HepG2 (cell line): Measurements from ENCODE around the gene PFKFB2. TPM values are rescaled to one million over a fixed set of nuclear protein-coding genes. Genes with fewer than 3 reads are reported as not detected.

Experiments used
- ATAC-seq: fragments of 200-7000 bp; cut with Tn5 transposase; 3 replicates; pipeline ENCODE4 v1.9.1; 2020; ENCODE audit warnings: mild to moderate bottlenecking, moderate library complexity
- BruUV-seq: library from RNA; stranded (reverse); fragments of 400-500 nt; replicated peaks from 2 replicates; lab custom pipeline; 2021; lab: Mats Ljungman, UMichigan
- CTCF ChIA-PET: fragments of 300-600 bp; formaldehyde crosslinking; extraction: SDS; loops from one replicate; lab custom pipeline; 2021; ENCODE audit warnings: low total read pairs, inconsistent platforms, low intra/inter-chr PET ratio; lab: Yijun Ruan, JAX
- POLR2A ChIA-PET: fragments of 350-600 bp; sonication (Branson Sonifier 250); formaldehyde crosslinking; loops from one replicate; lab custom pipeline; 2020; ENCODE audit warnings: antibody characterized with exemption, inconsistent platforms; lab: Yijun Ruan, JAX
- DNase-seq: peaks from one replicate; pipeline ENCODE4 v3.0.0-alpha.2; 2015; ENCODE audit warnings: low spot score
- FAIRE-seq: peaks from 3 replicates; lab custom pipeline; 2011; peaks lifted over from hg19 to GRCh38; lab: Jason Lieb, UNC
- H2AFZ ChIP-seq: one replicate; pipeline ENCODE4 v1.6.1; 2011; ENCODE audit warnings: low read length, inconsistent platforms
- H3K27ac ChIP-seq: fragments of 300-600 bp; 3 replicates; pipeline ENCODE4 v1.8.0; 2011; ENCODE audit warnings: mixed run types, mild to moderate bottlenecking, mixed read lengths, low read length, inconsistent platforms; ENCODE audit not compliant: insufficient read depth; ENCODE audit errors: extremely low read length
- H3K27me3 ChIP-seq, 2 experiments: fragments of 200-600 bp in 1 of 2; 2 replicates in 1 of 2; 3 replicates in 1 of 2; pipeline versions ENCODE4 v1.6.0 to v1.8.0; 2011; ENCODE audit warnings: low read length in 2 of 2, mild to moderate bottlenecking in 2 of 2, moderate library complexity in 2 of 2, inconsistent platforms in 1 of 2; ENCODE audit not compliant: insufficient read depth in 2 of 2, control insufficient read depth in 1 of 2
- H3K36me3 ChIP-seq, 2 experiments: fragments of 200-600 bp in 1 of 2; replicated peaks in 1 of 2; 2 replicates in 1 of 2; 3 replicates in 1 of 2; pipeline versions ENCODE4 v1.5.1 to v1.8.0; 2011; ENCODE audit warnings: low read length in 2 of 2, inconsistent platforms in 1 of 2; ENCODE audit not compliant: insufficient read depth in 2 of 2, control insufficient read depth in 1 of 2
- H3K4me1 ChIP-seq: 2 replicates; pipeline ENCODE4 v1.5.1; 2012; ENCODE audit warnings: low read length, inconsistent platforms; ENCODE audit not compliant: insufficient read depth
- H3K4me2 ChIP-seq: 2 replicates; pipeline ENCODE4 v1.6.0; 2011; ENCODE audit warnings: low read depth, low read length, inconsistent platforms
- H3K4me3 ChIP-seq, 3 experiments: fragments of 200-600 bp in 1 of 3; sonication (generic), shearing (Covaris generic) in 1 of 3; replicated peaks in 1 of 3; 2 replicates each; pipeline ENCODE4 v1.5.1; 2011 to 2016; ENCODE audit warnings: low read length in 3 of 3, inconsistent platforms in 2 of 3, low read depth in 2 of 3, mild to moderate bottlenecking in 2 of 3, control low read depth in 1 of 3, mixed read lengths in 1 of 3; ENCODE audit not compliant: insufficient read depth in 1 of 3
- H3K79me2 ChIP-seq: one replicate; pipeline ENCODE4 v1.6.1; 2011; ENCODE audit warnings: low read length, inconsistent platforms; ENCODE audit not compliant: insufficient read depth
- H3K9ac ChIP-seq: 2 replicates; pipeline ENCODE4 v1.6.0; 2011; ENCODE audit warnings: mild to moderate bottlenecking, low read depth, low read length, inconsistent platforms; ENCODE audit not compliant: insufficient read depth
- H3K9me3 ChIP-seq: 2 replicates; pipeline ENCODE4 v1.5.1; 2012; ENCODE audit warnings: mild to moderate bottlenecking, low read length
- H4K20me1 ChIP-seq: 2 replicates; pipeline ENCODE4 v1.6.0; 2011; ENCODE audit warnings: inconsistent platforms, mild to moderate bottlenecking, low read length, moderate library complexity; ENCODE audit not compliant: insufficient read depth
- FOSL2 ChIP-seq: sonication (generic); formaldehyde crosslinking; IDR thresholded peaks from 2 replicates; pipeline ENCODE4 v1.4.0; 2020; ENCODE audit warnings: missing genetic modification reagents
- FOXK1 ChIP-seq: sonication (generic); formaldehyde crosslinking; IDR thresholded peaks from 2 replicates; pipeline ENCODE4 v1.4.0; 2020; ENCODE audit warnings: low read depth, missing genetic modification reagents, borderline replicate concordance
- HOXD1 ChIP-seq: sonication (generic); formaldehyde crosslinking; IDR thresholded peaks from 2 replicates; pipeline ENCODE4 v1.5.0; 2020; ENCODE audit warnings: missing genetic modification reagents
- MTF1 ChIP-seq: sonication (generic); formaldehyde crosslinking; IDR thresholded peaks from 2 replicates; pipeline ENCODE4 v1.5.0; 2020; ENCODE audit warnings: missing genetic modification reagents
- NCOA2 ChIP-seq: sonication (generic); formaldehyde crosslinking; IDR thresholded peaks from 2 replicates; pipeline ENCODE4 v1.8.0; 2022; ENCODE audit warnings: inconsistent platforms
- NFRKB ChIP-seq: fragments of 450-650 bp; IDR thresholded peaks from 2 replicates; pipeline ENCODE4 v1.6.1; 2017
- NR2F6 ChIP-seq, 2 experiments: IDR thresholded peaks; 2 replicates each; pipeline ENCODE4 v1.6.1; 2016; ENCODE audit warnings: antibody characterized with exemption in 1 of 2, mild to moderate bottlenecking in 1 of 2
- TBL1XR1 ChIP-seq: fragments of 150-350 bp; IDR thresholded peaks from 2 replicates; pipeline ENCODE4 v1.6.1; 2014; ENCODE audit warnings: borderline replicate concordance, low read length; ENCODE audit not compliant: partially characterized antibody
- THYN1 ChIP-seq: sonication (generic); formaldehyde crosslinking; IDR thresholded peaks from 2 replicates; pipeline ENCODE4 v1.8.1; 2023; ENCODE audit warnings: low read depth, mild to moderate bottlenecking, moderate library complexity, missing genetic modification reagents, borderline replicate concordance
- YY1 ChIP-seq: IDR thresholded peaks from 2 replicates; pipeline ENCODE4 v1.6.1; 2011; ENCODE audit warnings: low read length, low read depth, moderate library complexity, mild to moderate bottlenecking; ENCODE audit not compliant: insufficient read depth, insufficient replicate concordance
- ZFP82 ChIP-seq: sonication (generic); formaldehyde crosslinking; IDR thresholded peaks from 2 replicates; pipeline ENCODE4 v1.5.1; 2020; ENCODE audit warnings: mild to moderate bottlenecking, missing genetic modification reagents, borderline replicate concordance
- WGBS: methylation state at CpG from one replicate; pipeline ENCODE4 v1.1.6; 2017; ENCODE audit warnings: low lambda C conversion rate; 5-methylcytosine and 5-hydroxymethylcytosine counted together
- in situ Hi-C: cut with HindIII; loops from 2 replicates; pipeline ENCODE4 v1.10.0; 2017; ENCODE audit warnings: low pct_unique_long_range_greater_than_20kb; ENCODE audit not compliant: extremely low pct_ligation_motif_present
- intact Hi-C: fragments of 100-400 bp; cut with micrococcal nuclease; formaldehyde crosslinking; loops from one replicate; pipeline ENCODE4 v1.10.0; 2022; ENCODE audit not compliant: unreplicated experiment
- polyA plus RNA-seq, 8 experiments: library from polyadenylated mRNA; depleted of rRNA in 3 of 8; stranded (reverse) in 7 of 8; unstranded in 1 of 8; fragments of >200 nt; fragmentation: Illumina TruSeq in 4 of 8; extraction: Trizol in 4 of 8; gene quantifications; 2 replicates each; pipeline versions ENCODE4 v1.2.1 to v1.2.3, GENCODE V29; 2011 to 2016; ENCODE audit warnings: low read depth in 4 of 8, missing spikeins in 1 of 8, mixed read lengths in 1 of 8; ENCODE audit not compliant: insufficient read depth in 1 of 8
- total RNA-seq, 5 experiments: library from RNA; depleted of rRNA; stranded (reverse); fragments of >200 nt; fragmentation: Illumina TruSeq; extraction: Trizol; gene quantifications; 2 replicates each; pipeline ENCODE4 v1.2.3, GENCODE V29; 2016; ENCODE audit warnings: low read depth in 1 of 5
- TF ChIP-seq, protein P1 (sequence below): sonication (generic); formaldehyde crosslinking; IDR thresholded peaks from 2 replicates; pipeline ENCODE4 v1.5.0; 2020; ENCODE audit warnings: missing genetic modification reagents, mild to moderate bottlenecking, borderline replicate concordance

The PFKFB2 gene
- total and polyA plus RNA-seq, 2 of the 13 experiments (the other 11 are each of a cell fraction or from before 2014, with no cell fraction given), result 4.6 to 10.6 TPM

DNA sequence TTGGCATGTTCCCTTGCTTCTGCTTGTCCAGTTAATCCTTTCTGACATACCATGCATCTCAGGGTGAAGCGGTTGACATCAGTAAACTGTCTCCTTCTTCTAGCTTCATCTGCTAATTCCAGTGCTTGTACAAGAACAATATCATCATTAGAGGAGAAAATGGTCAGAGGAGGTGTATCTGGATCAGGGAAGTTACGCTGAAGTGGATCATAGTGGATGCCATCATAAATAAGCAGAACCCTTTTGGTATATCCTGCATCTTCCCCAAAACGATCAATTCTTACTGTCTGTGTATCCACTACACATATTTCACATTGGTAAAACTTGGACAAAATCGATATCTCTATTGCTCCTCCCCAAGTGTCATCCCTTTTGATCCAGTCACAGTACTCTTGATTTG, 4.0 kb upstream of the PFKFB2 start:
- peaks cover 56% of the 10 kb centered on the region for H3K79me2 ChIP-seq
- intact Hi-C loops (no loop called here), in situ Hi-C loops (no loop called here)
- TF ChIP-seq ZFP82 (CRISPR knock-in tag), result no peak
- no peak for TF ChIP-seq NCOA2
- TF ChIP-seq HOXD1 (CRISPR knock-in tag), result no peak
- TF ChIP-seq, protein P1, sequence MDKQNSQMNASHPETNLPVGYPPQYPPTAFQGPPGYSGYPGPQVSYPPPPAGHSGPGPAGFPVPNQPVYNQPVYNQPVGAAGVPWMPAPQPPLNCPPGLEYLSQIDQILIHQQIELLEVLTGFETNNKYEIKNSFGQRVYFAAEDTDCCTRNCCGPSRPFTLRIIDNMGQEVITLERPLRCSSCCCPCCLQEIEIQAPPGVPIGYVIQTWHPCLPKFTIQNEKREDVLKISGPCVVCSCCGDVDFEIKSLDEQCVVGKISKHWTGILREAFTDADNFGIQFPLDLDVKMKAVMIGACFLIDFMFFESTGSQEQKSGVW (CRISPR knock-in tag), result no peak
- no peak for TF ChIP-seq YY1
- no peak for TF ChIP-seq NR2F6 (IDR thresholded peaks at IDR 0.05)
- TF ChIP-seq NR2F6 (CRISPR knock-in tag; IDR thresholded peaks at IDR 0.05), result no peak
- TF ChIP-seq MTF1 (CRISPR knock-in tag), result no peak
- TF ChIP-seq FOXK1 (CRISPR knock-in tag), result no peak
- TF ChIP-seq THYN1, result no peak
- TF ChIP-seq NFRKB, result no peak
- TF ChIP-seq TBL1XR1, result no peak
- TF ChIP-seq FOSL2 (CRISPR knock-in tag), result no peak
- no peaks in the 10 kb centered on the region; a peak in 1 of 5 replicates for H3K27me3 ChIP-seq
- WGBS, result 76% methylated on average over 4 of the region's 4 CpGs
- no peak for ATAC-seq
- BruUV-seq, result no TSS peak
- H3K4me3 ChIP-seq, result no peak overlapping the region; a peak in 1 of 6 replicates
- no peaks in the 10 kb centered on the region; the same call in none of the 2 replicates for H4K20me1 ChIP-seq
- DNase-seq, result no peak
- CTCF ChIA-PET, result interaction anchor here (3.2 kb wide), 1 partner anchor 28 kb away, joined by 14 read pairs; no protein-coding TSS in a partner anchor
- H3K36me3 ChIP-seq, result peaks cover 0 to 10% of the 10 kb centered on the region in 2 experiments; a peak in 1 of 5 replicates
- H3K9ac ChIP-seq, result no peak overlapping the region
- H3K27ac ChIP-seq, result no peak overlapping the region
- no peak overlapping the region for H2AFZ ChIP-seq
- peak overlapping the region; percentile 98; the same call in 1 of the 2 replicates for H3K4me2 ChIP-seq
- no peaks in the 10 kb centered on the region for H3K9me3 ChIP-seq
- peaks cover 62% of the 10 kb centered on the region for H3K4me1 ChIP-seq
- FAIRE-seq, result no peak
- POLR2A ChIA-PET, result no interaction called here
